ENCODE measurements around the gene TMEM163. TPM values are rescaled to one million over a fixed set of nuclear protein-coding genes. Genes with fewer than 3 reads are reported as not detected.

Gene TMEM163
- total and polyA plus RNA-seq, 2 of the 13 experiments (the other 11 are each of a cell fraction or from before 2014, with no cell fraction given): 0.05 TPM; not detected in 1

DNA sequence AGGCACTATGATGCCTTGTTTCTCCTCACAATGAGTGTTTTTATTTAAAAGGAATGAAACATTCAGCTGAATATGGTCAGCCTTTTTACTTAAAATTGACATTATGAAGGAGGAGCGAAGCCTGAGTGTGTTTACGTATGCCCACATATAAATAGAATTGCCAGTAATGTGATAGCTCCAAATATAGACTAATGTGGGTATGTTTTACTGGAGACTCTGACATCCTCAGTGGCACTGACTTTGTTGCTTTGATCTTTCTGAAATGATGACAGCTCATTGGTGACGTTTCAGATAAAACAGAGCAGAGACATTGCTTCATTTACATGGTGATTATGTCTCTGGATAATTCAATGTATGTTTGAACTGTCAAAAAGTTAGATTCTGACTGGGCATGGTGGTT lies 297.9 kb downstream of the TMEM163 start (continued):
- TF ChIP-seq, protein P1, sequence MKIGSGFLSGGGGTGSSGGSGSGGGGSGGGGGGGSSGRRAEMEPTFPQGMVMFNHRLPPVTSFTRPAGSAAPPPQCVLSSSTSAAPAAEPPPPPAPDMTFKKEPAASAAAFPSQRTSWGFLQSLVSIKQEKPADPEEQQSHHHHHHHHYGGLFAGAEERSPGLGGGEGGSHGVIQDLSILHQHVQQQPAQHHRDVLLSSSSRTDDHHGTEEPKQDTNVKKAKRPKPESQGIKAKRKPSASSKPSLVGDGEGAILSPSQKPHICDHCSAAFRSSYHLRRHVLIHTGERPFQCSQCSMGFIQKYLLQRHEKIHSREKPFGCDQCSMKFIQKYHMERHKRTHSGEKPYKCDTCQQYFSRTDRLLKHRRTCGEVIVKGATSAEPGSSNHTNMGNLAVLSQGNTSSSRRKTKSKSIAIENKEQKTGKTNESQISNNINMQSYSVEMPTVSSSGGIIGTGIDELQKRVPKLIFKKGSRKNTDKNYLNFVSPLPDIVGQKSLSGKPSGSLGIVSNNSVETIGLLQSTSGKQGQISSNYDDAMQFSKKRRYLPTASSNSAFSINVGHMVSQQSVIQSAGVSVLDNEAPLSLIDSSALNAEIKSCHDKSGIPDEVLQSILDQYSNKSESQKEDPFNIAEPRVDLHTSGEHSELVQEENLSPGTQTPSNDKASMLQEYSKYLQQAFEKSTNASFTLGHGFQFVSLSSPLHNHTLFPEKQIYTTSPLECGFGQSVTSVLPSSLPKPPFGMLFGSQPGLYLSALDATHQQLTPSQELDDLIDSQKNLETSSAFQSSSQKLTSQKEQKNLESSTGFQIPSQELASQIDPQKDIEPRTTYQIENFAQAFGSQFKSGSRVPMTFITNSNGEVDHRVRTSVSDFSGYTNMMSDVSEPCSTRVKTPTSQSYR (CRISPR knock-in tag; IDR thresholded peaks at IDR 0.05; ENCODE audit: borderline replicate concordance): no peak
- no peak; the same call in none of the 2 replicates for TF ChIP-seq RBFOX2 (IDR thresholded peaks at IDR 0.05; ENCODE audit: low read depth, low read length)

DNA sequence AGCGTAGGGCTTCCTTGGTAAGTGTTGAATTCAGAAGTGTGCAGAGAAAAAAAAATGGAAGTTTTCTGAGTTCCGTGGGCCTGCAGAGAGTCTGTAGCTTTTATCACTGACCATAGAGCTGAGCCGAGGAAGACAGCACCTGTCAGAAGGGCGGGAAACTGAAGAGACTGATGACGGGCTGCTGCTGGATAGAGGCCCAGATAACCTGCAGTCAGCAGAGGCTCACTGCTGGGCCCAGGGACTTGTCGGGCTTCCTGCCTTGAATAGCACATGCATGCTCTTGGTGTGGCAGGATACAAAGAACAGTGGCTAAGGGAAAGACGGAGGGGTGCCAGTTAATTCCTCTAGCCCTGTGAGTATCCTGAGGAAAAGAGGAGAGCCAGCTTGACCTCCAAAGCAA lies 298.5 kb downstream of the TMEM163 start:
- FAIRE-seq: no peak
- Histone ChIP-seq H3K4me1 (ENCODE audit: insufficient read depth, low read length) (peaks cover 64% of the 10 kb centered on the region), H4K20me1 (ENCODE audit: insufficient read depth, low read length) (peaks cover 26% of the 10 kb centered on the region), H3K9ac (ENCODE audit: insufficient read depth, low read depth, low read length) (no peak overlapping the region), H3K27me3 (ENCODE audit: control insufficient read depth in 1 of 2, insufficient read depth in 2 of 2, low read length in 2 of 2) (no peaks in the 10 kb centered on the region), H3K4me3 (replicated peaks in 1 of 3; ENCODE audit: insufficient read depth in 1 of 3, low read depth in 2 of 3, low read length in 3 of 3) (no peak overlapping the region), H3K79me2 (ENCODE audit: insufficient read depth, low read length) (peaks cover 94% of the 10 kb centered on the region), H3K36me3 (replicated peaks in 1 of 2; ENCODE audit: control insufficient read depth in 1 of 2, insufficient read depth in 2 of 2, low read length in 2 of 2) (peaks cover 22 to 76% of the 10 kb centered on the region in 2 experiments), H2AFZ (ENCODE audit: low read length) (no peak overlapping the region), H3K4me2 (ENCODE audit: low read depth, low read length) (no peak overlapping the region), H3K9me3 (ENCODE audit: low read length) (no peaks in the 10 kb centered on the region), H3K27ac (ENCODE audit: extremely low read length, insufficient read depth, low read length) (no peak overlapping the region)
- ChIA-PET POLR2A (interaction anchor here (2.1 to 5.2 kb wide), 2 partner anchors 8 to 11 kb away, joined by 13 to 22 read pairs; no protein-coding TSS in a partner anchor), CTCF (ENCODE audit: low intra/inter-chr PET ratio, low total read pairs) (no interaction called here)
- ATAC-seq: peak; percentile 46
- no peak for DNase-seq (ENCODE audit: low spot score)
- no TSS peak for BruUV-seq (replicated peaks)
- intact Hi-C loops (cut with micrococcal nuclease; ENCODE audit: unreplicated experiment) (no loop called here), in situ Hi-C loops (cut with HindIII; ENCODE audit: extremely low pct_ligation_motif_present, low pct_unique_long_range_greater_than_20kb) (no loop called here)
- TF ChIP-seq, protein P2, sequence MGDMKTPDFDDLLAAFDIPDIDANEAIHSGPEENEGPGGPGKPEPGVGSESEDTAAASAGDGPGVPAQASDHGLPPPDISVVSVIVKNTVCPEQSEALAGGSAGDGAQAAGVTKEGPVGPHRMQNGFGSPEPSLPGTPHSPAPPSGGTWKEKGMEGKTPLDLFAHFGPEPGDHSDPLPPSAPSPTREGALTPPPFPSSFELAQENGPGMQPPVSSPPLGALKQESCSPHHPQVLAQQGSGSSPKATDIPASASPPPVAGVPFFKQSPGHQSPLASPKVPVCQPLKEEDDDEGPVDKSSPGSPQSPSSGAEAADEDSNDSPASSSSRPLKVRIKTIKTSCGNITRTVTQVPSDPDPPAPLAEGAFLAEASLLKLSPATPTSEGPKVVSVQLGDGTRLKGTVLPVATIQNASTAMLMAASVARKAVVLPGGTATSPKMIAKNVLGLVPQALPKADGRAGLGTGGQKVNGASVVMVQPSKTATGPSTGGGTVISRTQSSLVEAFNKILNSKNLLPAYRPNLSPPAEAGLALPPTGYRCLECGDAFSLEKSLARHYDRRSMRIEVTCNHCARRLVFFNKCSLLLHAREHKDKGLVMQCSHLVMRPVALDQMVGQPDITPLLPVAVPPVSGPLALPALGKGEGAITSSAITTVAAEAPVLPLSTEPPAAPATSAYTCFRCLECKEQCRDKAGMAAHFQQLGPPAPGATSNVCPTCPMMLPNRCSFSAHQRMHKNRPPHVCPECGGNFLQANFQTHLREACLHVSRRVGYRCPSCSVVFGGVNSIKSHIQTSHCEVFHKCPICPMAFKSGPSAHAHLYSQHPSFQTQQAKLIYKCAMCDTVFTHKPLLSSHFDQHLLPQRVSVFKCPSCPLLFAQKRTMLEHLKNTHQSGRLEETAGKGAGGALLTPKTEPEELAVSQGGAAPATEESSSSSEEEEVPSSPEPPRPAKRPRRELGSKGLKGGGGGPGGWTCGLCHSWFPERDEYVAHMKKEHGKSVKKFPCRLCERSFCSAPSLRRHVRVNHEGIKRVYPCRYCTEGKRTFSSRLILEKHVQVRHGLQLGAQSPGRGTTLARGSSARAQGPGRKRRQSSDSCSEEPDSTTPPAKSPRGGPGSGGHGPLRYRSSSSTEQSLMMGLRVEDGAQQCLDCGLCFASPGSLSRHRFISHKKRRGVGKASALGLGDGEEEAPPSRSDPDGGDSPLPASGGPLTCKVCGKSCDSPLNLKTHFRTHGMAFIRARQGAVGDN (CRISPR knock-in tag; IDR thresholded peaks at IDR 0.05): peak; percentile 36
- no peak for TF ChIP-seq HNRNPK (IDR thresholded peaks at IDR 0.05; ENCODE audit: low read depth, low read length, poor library complexity, severe bottlenecking)
- peak; percentile 80 for TF ChIP-seq RBM22 (optimal IDR thresholded peaks at IDR 0.05; ENCODE audit: low read length)
- TF ChIP-seq, protein P3, sequence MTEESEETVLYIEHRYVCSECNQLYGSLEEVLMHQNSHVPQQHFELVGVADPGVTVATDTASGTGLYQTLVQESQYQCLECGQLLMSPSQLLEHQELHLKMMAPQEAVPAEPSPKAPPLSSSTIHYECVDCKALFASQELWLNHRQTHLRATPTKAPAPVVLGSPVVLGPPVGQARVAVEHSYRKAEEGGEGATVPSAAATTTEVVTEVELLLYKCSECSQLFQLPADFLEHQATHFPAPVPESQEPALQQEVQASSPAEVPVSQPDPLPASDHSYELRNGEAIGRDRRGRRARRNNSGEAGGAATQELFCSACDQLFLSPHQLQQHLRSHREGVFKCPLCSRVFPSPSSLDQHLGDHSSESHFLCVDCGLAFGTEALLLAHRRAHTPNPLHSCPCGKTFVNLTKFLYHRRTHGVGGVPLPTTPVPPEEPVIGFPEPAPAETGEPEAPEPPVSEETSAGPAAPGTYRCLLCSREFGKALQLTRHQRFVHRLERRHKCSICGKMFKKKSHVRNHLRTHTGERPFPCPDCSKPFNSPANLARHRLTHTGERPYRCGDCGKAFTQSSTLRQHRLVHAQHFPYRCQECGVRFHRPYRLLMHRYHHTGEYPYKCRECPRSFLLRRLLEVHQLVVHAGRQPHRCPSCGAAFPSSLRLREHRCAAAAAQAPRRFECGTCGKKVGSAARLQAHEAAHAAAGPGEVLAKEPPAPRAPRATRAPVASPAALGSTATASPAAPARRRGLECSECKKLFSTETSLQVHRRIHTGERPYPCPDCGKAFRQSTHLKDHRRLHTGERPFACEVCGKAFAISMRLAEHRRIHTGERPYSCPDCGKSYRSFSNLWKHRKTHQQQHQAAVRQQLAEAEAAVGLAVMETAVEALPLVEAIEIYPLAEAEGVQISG (CRISPR knock-in tag; IDR thresholded peaks at IDR 0.05): peak; percentile 32; the same call in 1 of the 2 replicates
- 0 out of 2 replicates have a peak, but pooled peaks have one; percentile 16 for TF ChIP-seq ZFY (CRISPR knock-in tag; IDR thresholded peaks at IDR 0.05)
- TF ChIP-seq JDP2 (CRISPR knock-in tag; IDR thresholded peaks at IDR 0.05; ENCODE audit: borderline replicate concordance): no peak
- WGBS (ENCODE audit: low lambda C conversion rate): 84% methylated on average over 7 of the region's 7 CpGs

All from HepG2 (cell line).